ENCODE data around the gene CDK2AP2.

- TF ChIP-seq MAX (IDR thresholded peaks at IDR 0.05) (no peak), EP300 (IDR thresholded peaks at IDR 0.05; ENCODE audit: borderline replicate concordance) (no peak), EGR1 (IDR thresholded peaks at IDR 0.05) (no peak)
These were observed 17.9 kb downstream of the CDK2AP2 start for GRCh38 chr11:67489885-67490726.
